Liver (tissue), 9 donors: Measurements from ENCODE around the gene FUT2. TPM values are rescaled to one million over a fixed set of nuclear protein-coding genes. Genes with fewer than 3 reads are reported as not detected.

Experiments used
- DNase-seq: peaks from one replicate; pipeline ENCODE4 v3.0.0-alpha.2; 2017; ENCODE audit warnings: low spot score
- H3K27ac ChIP-seq, 2 donors: one replicate each; pipeline ENCODE4 v1.7.0; 2013; ENCODE audit warnings: inconsistent platforms in 2 of 2, low read length in 2 of 2, control low read depth in 1 of 2, low read depth in 1 of 2, mild to moderate bottlenecking in 1 of 2
- H3K27me3 ChIP-seq, 4 donors: one replicate each; pipeline versions ENCODE4 v1.6.1 to v1.7.0; 2013; ENCODE audit warnings: low read length in 3 of 4, inconsistent platforms in 1 of 4, mild to moderate bottlenecking in 1 of 4, moderate library complexity in 1 of 4; ENCODE audit not compliant: control insufficient read depth in 4 of 4, insufficient read depth in 4 of 4
- H3K36me3 ChIP-seq, 4 donors: one replicate each; pipeline versions ENCODE4 v1.6.1 to v1.7.0; 2013; ENCODE audit warnings: low read length in 3 of 4, mild to moderate bottlenecking in 3 of 4, low read depth in 1 of 4, moderate library complexity in 1 of 4; ENCODE audit not compliant: control insufficient read depth in 4 of 4, insufficient read depth in 3 of 4
- H3K4me1 ChIP-seq, 4 donors: one replicate each; pipeline versions ENCODE4 v1.6.1 to v1.7.0; 2013; ENCODE audit warnings: low read length in 3 of 4, mild to moderate bottlenecking in 3 of 4, moderate library complexity in 1 of 4; ENCODE audit not compliant: control insufficient read depth in 4 of 4, insufficient read depth in 4 of 4
- H3K4me3 ChIP-seq, 3 donors: one replicate each; pipeline versions ENCODE4 v1.6.1 to v1.7.0; 2013; ENCODE audit warnings: low read length in 3 of 3, control low read depth in 1 of 3, low read depth in 1 of 3, mild to moderate bottlenecking in 1 of 3
- H3K9ac ChIP-seq, 2 donors: one replicate each; pipeline ENCODE4 v1.7.0; 2013; ENCODE audit warnings: low read length in 2 of 2, mild to moderate bottlenecking in 2 of 2, moderate library complexity in 2 of 2, control low read depth in 1 of 2, low read depth in 1 of 2
- H3K9me3 ChIP-seq, 4 donors: one replicate each; pipeline versions ENCODE4 v1.6.1 to v1.7.0; 2013; ENCODE audit warnings: low read length in 3 of 4; ENCODE audit not compliant: control insufficient read depth in 4 of 4
- ATF3 ChIP-seq: IDR thresholded peaks from 2 replicates; pipeline ENCODE4 v1.6.1; 2016; ENCODE audit warnings: antibody characterized with exemption
- EGR1 ChIP-seq, 2 donors: IDR thresholded peaks; 2 replicates each; pipeline ENCODE4 v1.6.1; 2016 to 2018; ENCODE audit warnings: antibody characterized with exemption in 2 of 2, low read depth in 2 of 2
- FOXA1 ChIP-seq: IDR thresholded peaks from 2 replicates; pipeline ENCODE4 v1.6.1; 2016; ENCODE audit warnings: antibody characterized with exemption
- FOXA2 ChIP-seq: IDR thresholded peaks from 2 replicates; pipeline ENCODE4 v1.6.1; 2016; ENCODE audit warnings: antibody characterized with exemption
- GABPA ChIP-seq, 2 donors: IDR thresholded peaks in 1 of 2; conservative IDR thresholded peaks in 1 of 2; 2 replicates each; pipeline ENCODE4 v1.6.1; 2016; ENCODE audit warnings: antibody characterized with exemption in 2 of 2, mild to moderate bottlenecking in 1 of 2, moderate library complexity in 1 of 2
- HNF4A ChIP-seq, 2 donors: conservative IDR thresholded peaks; 2 replicates each; pipeline ENCODE4 v1.6.1; 2016; ENCODE audit warnings: antibody characterized with exemption in 2 of 2, mild to moderate bottlenecking in 2 of 2
- HNF4G ChIP-seq: IDR thresholded peaks from 2 replicates; pipeline ENCODE4 v1.6.1; 2016; ENCODE audit warnings: antibody characterized with exemption
- JUND ChIP-seq, 2 donors: IDR thresholded peaks; 2 replicates each; pipeline ENCODE4 v1.6.1; 2016; ENCODE audit warnings: antibody characterized with exemption in 2 of 2
- NR2F2 ChIP-seq: IDR thresholded peaks from 2 replicates; pipeline ENCODE4 v1.6.1; 2016; ENCODE audit warnings: antibody characterized with exemption
- RAD21 ChIP-seq, 2 donors: IDR thresholded peaks; 2 replicates each; pipeline ENCODE4 v1.6.1; 2016; ENCODE audit warnings: antibody characterized with exemption in 2 of 2, mild to moderate bottlenecking in 2 of 2
- REST ChIP-seq: IDR thresholded peaks from 2 replicates; pipeline ENCODE4 v1.6.1; 2016; ENCODE audit warnings: antibody characterized with exemption, mild to moderate bottlenecking
- RXRA ChIP-seq, 2 donors: IDR thresholded peaks; 2 replicates each; pipeline ENCODE4 v1.6.1; 2017 to 2018; ENCODE audit warnings: antibody characterized with exemption in 2 of 2, mild to moderate bottlenecking in 1 of 2
- SP1 ChIP-seq: IDR thresholded peaks from 2 replicates; pipeline ENCODE4 v1.6.1; 2018; ENCODE audit warnings: antibody characterized with exemption, mild to moderate bottlenecking
- TAF1 ChIP-seq: conservative IDR thresholded peaks from 2 replicates; pipeline ENCODE4 v1.6.1; 2016; ENCODE audit warnings: antibody characterized with exemption, mild to moderate bottlenecking
- YY1 ChIP-seq: IDR thresholded peaks from 2 replicates; pipeline ENCODE4 v1.6.1; 2016; ENCODE audit warnings: antibody characterized with exemption, mild to moderate bottlenecking
- ZBTB33 ChIP-seq: IDR thresholded peaks from 2 replicates; pipeline ENCODE4 v1.6.1; 2016; ENCODE audit warnings: antibody characterized with exemption
- WGBS: extraction: QIAGEN DNeasy Blood & Tissue Kit; methylation state at CpG from one replicate; pipeline ENCODE4 v1.1.7; 2013; 5-methylcytosine and 5-hydroxymethylcytosine counted together
- polyA plus RNA-seq, 2 donors: library from polyadenylated mRNA; stranded (reverse) in 1 of 2; unstranded in 1 of 2; fragments of 200-250 nt in 1 of 2; fragments of >200 nt in 1 of 2; fragmentation: Nextera tagmentation in 1 of 2; extraction: Ambion mirVana in 1 of 2; gene quantifications; one replicate each; pipeline versions ENCODE4 v1.2.1 to v1.2.3, GENCODE V29; 2013 to 2015
- total RNA-seq, 2 donors: library from RNA; depleted of rRNA; stranded (reverse); fragments of >200 nt; gene quantifications; one replicate each; pipeline ENCODE4 v1.2.3, GENCODE V29; 2014
- donor health status: healthy.
- donor health status: healthy.
- donor health status: healthy.
- donor health status: healthy.
- donor health status: healthy.

Gene FUT2
- total and polyA plus RNA-seq, 4 donors: 0.02 to 0.38 (median 0.05) TPM; not detected in 1

- no peaks in the 10 kb centered on the region for H3K36me3 ChIP-seq
- no peaks in the 10 kb centered on the region for H3K27me3 ChIP-seq
- DNase-seq: no peak
- TF ChIP-seq FOXA2: no peak
- no peak for TF ChIP-seq ZBTB33
- no peak for TF ChIP-seq HNF4G
- no peak for TF ChIP-seq HNF4A (conservative IDR thresholded peaks at IDR 0.05)
- TF ChIP-seq GABPA (IDR thresholded peaks at IDR 0.05 in 1 of 2, conservative IDR thresholded peaks at IDR 0.05 in 1 of 2): no peak
- no peak for TF ChIP-seq JUND (IDR thresholded peaks at IDR 0.05)
- no peak for TF ChIP-seq EGR1 (IDR thresholded peaks at IDR 0.05; ENCODE audit: low read depth in 2 of 2)
- TF ChIP-seq TAF1: no peak
- TF ChIP-seq FOXA1: no peak
- no peak for TF ChIP-seq NR2F2
- no peak for TF ChIP-seq RXRA (IDR thresholded peaks at IDR 0.05)
- WGBS: 93% methylated on average over 5 of the region's 5 CpGs
- H3K4me1 ChIP-seq: no peaks in the 10 kb centered on the region
- no peak overlapping the region for H3K4me3 ChIP-seq
- no peaks in the 10 kb centered on the region for H3K9me3 ChIP-seq
- no peak overlapping the region for H3K9ac ChIP-seq
- H3K27ac ChIP-seq: no peak overlapping the region
Measured at GRCh38 chr19:48651683-48652048, 44.1 kb upstream of the FUT2 start.

GRCh38 chr19:48654299-48655059 is 41.3 kb upstream of the FUT2 start:
- H3K4me3 ChIP-seq: no peak overlapping the region

More at GRCh38 chr19:48654299-48655059, 41.3 kb upstream of the FUT2 start:
- Histone ChIP-seq H3K27ac (no peak overlapping the region), H3K9ac (no peak overlapping the region), H3K36me3 (no peaks in the 10 kb centered on the region), H3K9me3 (no peaks in the 10 kb centered on the region), H3K4me1 (no peaks in the 10 kb centered on the region), H3K27me3 (no peaks in the 10 kb centered on the region)
- 62% methylated on average over 11 of the region's 11 CpGs for WGBS
- no peak for TF ChIP-seq GABPA (IDR thresholded peaks at IDR 0.05 in 1 of 2, conservative IDR thresholded peaks at IDR 0.05 in 1 of 2)
- no peak for TF ChIP-seq YY1
- TF ChIP-seq REST: no peak
- TF ChIP-seq SP1: no peak
- no peak for TF ChIP-seq RAD21 (IDR thresholded peaks at IDR 0.05)
- TF ChIP-seq NR2F2: no peak
- TF ChIP-seq ATF3: no peak
- TF ChIP-seq HNF4A (conservative IDR thresholded peaks at IDR 0.05): no peak
- TF ChIP-seq JUND (IDR thresholded peaks at IDR 0.05): no peak
- TF ChIP-seq FOXA1: no peak
- TF ChIP-seq FOXA2: no peak
- DNase-seq: no peak
